Panc1 (cell line): Measurements from ENCODE around the gene ABCB6. TPM values are rescaled to one million over a fixed set of nuclear protein-coding genes. Genes with fewer than 3 reads are reported as not detected.

Experiments used
- ATAC-seq: fragments of 200-7000 bp; cut with Tn5 transposase; 2 replicates; pipeline ENCODE4 v1.9.1; 2020; ENCODE audit warnings: mild to moderate bottlenecking, moderate library complexity
- BruUV-seq: library from RNA; stranded (reverse); fragments of 400-500 nt; replicated peaks from 2 replicates; lab custom pipeline; 2021; lab: Mats Ljungman, UMichigan
- CTCF ChIA-PET: fragments of 300-600 bp; sonication (Branson Sonifier 250); formaldehyde crosslinking; loops from one replicate; lab custom pipeline; 2022; ENCODE audit warnings: antibody characterized with exemption; lab: Charles Lee
- POLR2A ChIA-PET: fragments of 300-600 bp; sonication (Branson Sonifier 250); formaldehyde crosslinking; loops from one replicate; lab custom pipeline; 2022; ENCODE audit warnings: antibody characterized with exemption; lab: Charles Lee
- DNase-seq: peaks from one replicate; pipeline ENCODE4 v3.0.0-alpha.2; 2010; ENCODE audit warnings: low read depth, low spot score
- H3K27ac ChIP-seq: 2 replicates; pipeline ENCODE4 v1.5.1; 2011; ENCODE audit warnings: mild to moderate bottlenecking, low read length, inconsistent platforms
- H3K27me3 ChIP-seq: fragments of 200-500 bp; sonication (Bioruptor generic); 2 replicates; pipeline ENCODE4 v1.6.0; 2014; ENCODE audit warnings: low read length, inconsistent platforms; ENCODE audit not compliant: control insufficient read depth, insufficient read depth
- H3K36me3 ChIP-seq: fragments of 200-500 bp; sonication (Bioruptor generic); 2 replicates; pipeline ENCODE4 v1.5.1; 2014; ENCODE audit warnings: inconsistent platforms, mild to moderate bottlenecking, low read length, moderate library complexity; ENCODE audit not compliant: control insufficient read depth, insufficient read depth
- H3K4me1 ChIP-seq: 2 replicates; pipeline ENCODE4 v1.5.1; 2011; ENCODE audit warnings: inconsistent platforms, mild to moderate bottlenecking, low read length, moderate library complexity; ENCODE audit not compliant: control insufficient read depth, insufficient read depth
- H3K4me3 ChIP-seq, 2 experiments: 2 replicates each; pipeline ENCODE4 v1.5.1; 2011 to 2012; ENCODE audit warnings: low read depth in 2 of 2, low read length in 2 of 2, mild to moderate bottlenecking in 2 of 2, inconsistent platforms in 1 of 2, moderate library complexity in 1 of 2
- H3K9me3 ChIP-seq: fragments of 200-500 bp; sonication (Bioruptor generic); 2 replicates; pipeline ENCODE4 v1.5.1; 2014; ENCODE audit warnings: low read depth, mild to moderate bottlenecking, inconsistent platforms, low read length, moderate library complexity; ENCODE audit not compliant: control insufficient read depth, insufficient read depth
- CTCF ChIP-seq: fragments of 450-650 bp; IDR thresholded peaks from 2 replicates; pipeline ENCODE4 v1.5.1; 2017; ENCODE audit warnings: mild to moderate bottlenecking
- POLR2AphosphoS5 ChIP-seq: IDR thresholded peaks from 2 replicates; pipeline ENCODE4 v1.6.1; 2012; ENCODE audit warnings: mild to moderate bottlenecking, low read depth, low read length, moderate library complexity
- SIN3A ChIP-seq: IDR thresholded peaks from 2 replicates; pipeline ENCODE4 v1.6.1; 2012; ENCODE audit warnings: low read depth, mild to moderate bottlenecking, low read length, moderate library complexity, borderline replicate concordance; ENCODE audit not compliant: insufficient read depth
- TCF7L2 ChIP-seq: IDR thresholded peaks from 2 replicates; pipeline ENCODE4 v1.6.1; 2011; ENCODE audit warnings: mild to moderate bottlenecking, low read depth, low read length, inconsistent platforms
- in situ Hi-C: cut with HindIII; loops from 2 replicates; pipeline ENCODE4 v1.10.0; 2016; ENCODE audit warnings: low sequenced_read_pairs, low pct_unique_long_range_greater_than_20kb
- intact Hi-C: fragments of 100-400 bp; cut with micrococcal nuclease; formaldehyde crosslinking; loops from one replicate; pipeline ENCODE4 v1.10.0; 2022; ENCODE audit not compliant: unreplicated experiment
- total RNA-seq: library from RNA; stranded (reverse); gene quantifications from one replicate; pipeline ENCODE4 v1.2.1, GENCODE V29; 2021; ENCODE audit not compliant: unreplicated experiment
- TF ChIP-seq, protein P1 (sequence below), 2 experiments: IDR thresholded peaks; 2 replicates each; pipeline ENCODE4 v1.6.1; 2011 to 2012; ENCODE audit warnings: low read depth in 2 of 2, control low read depth in 1 of 2, low read length in 1 of 2, mild to moderate bottlenecking in 1 of 2, moderate library complexity in 1 of 2; ENCODE audit not compliant: insufficient read depth in 1 of 2

ABCB6 gene
- total RNA-seq, 1 experiment from 2014 or later: 19.0 TPM

DNA sequence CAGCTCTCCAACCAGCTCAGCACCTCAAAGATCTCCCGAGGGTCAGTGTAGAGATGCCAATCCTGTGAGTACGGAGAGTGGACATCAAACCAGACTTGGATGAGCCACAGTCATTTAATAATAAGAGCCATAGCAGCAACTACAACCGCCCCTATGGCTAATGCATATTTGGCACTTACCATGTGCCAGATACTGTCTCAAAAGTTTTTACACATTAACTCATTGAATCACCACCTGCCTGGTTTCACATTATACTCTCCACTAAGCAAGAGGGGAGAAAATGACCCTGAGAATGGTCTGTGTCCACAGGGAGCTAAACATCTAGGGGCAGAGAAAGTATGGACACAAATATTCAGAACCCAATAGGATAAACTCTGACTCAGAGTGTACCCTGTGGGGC lies 44.6 kb downstream of the ABCB6 start:
- no TSS peak for BruUV-seq
- Histone ChIP-seq H3K9me3 (no peaks in the 10 kb centered on the region), H3K36me3 (no peaks in the 10 kb centered on the region; the same call in 1 of the 2 replicates), H3K4me3 (no peak overlapping the region), H3K4me1 (peaks cover 4% of the 10 kb centered on the region; the same call in 1 of the 2 replicates), H3K27ac (no peak overlapping the region), H3K27me3 (no peaks in the 10 kb centered on the region)
- ATAC-seq: no peak
- ChIA-PET POLR2A (no interaction called here), CTCF (no interaction called here)
- no peak for DNase-seq
- intact Hi-C loops: no loop called here
- no peak for TF ChIP-seq SIN3A
- TF ChIP-seq CTCF: no peak
- no peak for TF ChIP-seq TCF7L2
- no peak for TF ChIP-seq POLR2AphosphoS5
- TF ChIP-seq, protein P1, sequence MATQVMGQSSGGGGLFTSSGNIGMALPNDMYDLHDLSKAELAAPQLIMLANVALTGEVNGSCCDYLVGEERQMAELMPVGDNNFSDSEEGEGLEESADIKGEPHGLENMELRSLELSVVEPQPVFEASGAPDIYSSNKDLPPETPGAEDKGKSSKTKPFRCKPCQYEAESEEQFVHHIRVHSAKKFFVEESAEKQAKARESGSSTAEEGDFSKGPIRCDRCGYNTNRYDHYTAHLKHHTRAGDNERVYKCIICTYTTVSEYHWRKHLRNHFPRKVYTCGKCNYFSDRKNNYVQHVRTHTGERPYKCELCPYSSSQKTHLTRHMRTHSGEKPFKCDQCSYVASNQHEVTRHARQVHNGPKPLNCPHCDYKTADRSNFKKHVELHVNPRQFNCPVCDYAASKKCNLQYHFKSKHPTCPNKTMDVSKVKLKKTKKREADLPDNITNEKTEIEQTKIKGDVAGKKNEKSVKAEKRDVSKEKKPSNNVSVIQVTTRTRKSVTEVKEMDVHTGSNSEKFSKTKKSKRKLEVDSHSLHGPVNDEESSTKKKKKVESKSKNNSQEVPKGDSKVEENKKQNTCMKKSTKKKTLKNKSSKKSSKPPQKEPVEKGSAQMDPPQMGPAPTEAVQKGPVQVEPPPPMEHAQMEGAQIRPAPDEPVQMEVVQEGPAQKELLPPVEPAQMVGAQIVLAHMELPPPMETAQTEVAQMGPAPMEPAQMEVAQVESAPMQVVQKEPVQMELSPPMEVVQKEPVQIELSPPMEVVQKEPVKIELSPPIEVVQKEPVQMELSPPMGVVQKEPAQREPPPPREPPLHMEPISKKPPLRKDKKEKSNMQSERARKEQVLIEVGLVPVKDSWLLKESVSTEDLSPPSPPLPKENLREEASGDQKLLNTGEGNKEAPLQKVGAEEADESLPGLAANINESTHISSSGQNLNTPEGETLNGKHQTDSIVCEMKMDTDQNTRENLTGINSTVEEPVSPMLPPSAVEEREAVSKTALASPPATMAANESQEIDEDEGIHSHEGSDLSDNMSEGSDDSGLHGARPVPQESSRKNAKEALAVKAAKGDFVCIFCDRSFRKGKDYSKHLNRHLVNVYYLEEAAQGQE (IDR thresholded peaks at IDR 0.05; ENCODE audit: insufficient read depth in 1 of 2, low read depth in 2 of 2, low read length in 1 of 2): no peak
- in situ Hi-C loops: no loop called here

- in situ Hi-C loops: no loop called here
- no TSS peak for BruUV-seq
- POLR2A ChIA-PET: no interaction called here
Observed at GRCh38 chr2:219173176-219173575, 45.6 kb downstream of the ABCB6 start.

More at GRCh38 chr2:219173176-219173575, 45.6 kb downstream of the ABCB6 start:
- H3K27ac ChIP-seq: no peak overlapping the region
- no peaks in the 10 kb centered on the region for H3K9me3 ChIP-seq
- CTCF ChIA-PET: no interaction called here
- TF ChIP-seq SIN3A: no peak
- no peak for TF ChIP-seq TCF7L2
- no peak for TF ChIP-seq POLR2AphosphoS5
- TF ChIP-seq CTCF: no peak
- TF ChIP-seq, protein P1 (IDR thresholded peaks at IDR 0.05; ENCODE audit: insufficient read depth in 1 of 2, low read depth in 2 of 2, low read length in 1 of 2): no peak
- no peaks in the 10 kb centered on the region for H3K4me1 ChIP-seq
- no peak for DNase-seq
- ATAC-seq: no peak
- no peak overlapping the region for H3K4me3 ChIP-seq
- intact Hi-C loops: no loop called here
- no peaks in the 10 kb centered on the region; the same call in 1 of the 2 replicates for H3K36me3 ChIP-seq
- no peaks in the 10 kb centered on the region for H3K27me3 ChIP-seq
